ENCODE results near the gene SNAPIN. TPM values are rescaled to one million over a fixed set of nuclear protein-coding genes. Genes with fewer than 3 reads are reported as not detected.

SNAPIN gene
- total and polyA plus RNA-seq, 2 experiments from 2014 or later, result 56.1 to 113 TPM

GRCh38 chr1:153698923-153699714, 40.6 kb downstream of the SNAPIN start:
- Histone ChIP-seq H3K9me3 (ENCODE audit: low read depth) (no peaks in the 10 kb centered on the region), H3K4me3 (no peak overlapping the region), H3K4me1 (ENCODE audit: low read depth) (peaks cover 14% of the 10 kb centered on the region), H3K36me3 (no peaks in the 10 kb centered on the region), H3K27me3 (no peaks in the 10 kb centered on the region), H3K27ac (no peak overlapping the region)
- DNase-seq (ENCODE audit: low read depth in 1 of 2, low spot score in 1 of 2), result peak in 1 of 2 donors; percentile 45
- no peak for TF ChIP-seq CTCF (IDR thresholded peaks at IDR 0.05; ENCODE audit: low read depth, low read length)

- no peaks in the 10 kb centered on the region for H3K9me3 ChIP-seq (ENCODE audit: low read depth)
- peaks cover 14% of the 10 kb centered on the region for H3K4me1 ChIP-seq (ENCODE audit: low read depth)
- no peak overlapping the region for H3K27ac ChIP-seq
- H3K27me3 ChIP-seq, result no peaks in the 10 kb centered on the region
- no peak overlapping the region for H3K4me3 ChIP-seq
- DNase-seq (ENCODE audit: low read depth in 1 of 2, low spot score in 1 of 2), result no peak
- no peaks in the 10 kb centered on the region for H3K36me3 ChIP-seq
- TF ChIP-seq CTCF (IDR thresholded peaks at IDR 0.05; ENCODE audit: low read depth, low read length), result no peak
These were observed 41.3 kb downstream of the SNAPIN start for GRCh38 chr1:153699768-153700167.

DNA sequence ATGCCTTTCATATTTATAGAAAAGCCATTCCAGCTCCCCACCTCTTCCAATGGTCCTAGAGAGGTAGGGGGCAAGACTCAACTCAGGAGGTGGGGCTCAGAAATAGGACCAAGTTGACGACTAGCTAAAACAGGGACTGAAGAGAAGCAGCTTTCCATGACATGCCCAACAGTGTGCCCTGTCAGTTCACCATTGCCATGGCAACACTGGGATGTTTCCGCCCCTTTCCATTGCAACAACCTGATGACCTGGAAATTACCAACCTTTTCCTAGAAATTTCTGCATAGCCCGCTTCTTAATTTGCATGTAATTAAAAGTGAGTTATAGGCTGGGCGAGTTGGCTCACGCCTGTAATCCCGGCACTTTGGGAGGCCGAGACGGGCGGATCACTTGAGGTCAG, 47.0 kb downstream of the SNAPIN start:
- H3K9me3 ChIP-seq (ENCODE audit: low read depth), result no peaks in the 10 kb centered on the region
- no peak overlapping the region for H3K4me3 ChIP-seq
- TF ChIP-seq CTCF (IDR thresholded peaks at IDR 0.05; ENCODE audit: low read depth, low read length), result no peak
- no peaks in the 10 kb centered on the region for H3K27me3 ChIP-seq
- H3K4me1 ChIP-seq (ENCODE audit: low read depth), result no peaks in the 10 kb centered on the region
- no peaks in the 10 kb centered on the region for H3K36me3 ChIP-seq
- H3K27ac ChIP-seq, result no peak overlapping the region
- DNase-seq (ENCODE audit: low read depth in 1 of 2, low spot score in 1 of 2), result no peak

- Histone ChIP-seq H3K9me3 (ENCODE audit: low read depth) (no peaks in the 10 kb centered on the region), H3K36me3 (no peaks in the 10 kb centered on the region)
- DNase-seq (ENCODE audit: low read depth in 1 of 2, low spot score in 1 of 2), result no peak
These were observed 52.5 kb downstream of the SNAPIN start for GRCh38 chr1:153711026-153711425.

More at GRCh38 chr1:153711026-153711425, 52.5 kb downstream of the SNAPIN start:
- Histone ChIP-seq H3K4me1 (ENCODE audit: low read depth) (no peaks in the 10 kb centered on the region), H3K4me3 (no peak overlapping the region), H3K27me3 (no peaks in the 10 kb centered on the region), H3K27ac (no peak overlapping the region)
- TF ChIP-seq CTCF (IDR thresholded peaks at IDR 0.05; ENCODE audit: low read depth, low read length), result no peak

Other genes starting within 250 kb of the SNAPIN start
- not detected in 2 replicates for gene S100A7A, start 242.2 kb upstream of the SNAPIN start, total RNA-seq
- gene S100A7A, start 242.2 kb upstream of the SNAPIN start, polyA plus RNA-seq, result not detected in 2 replicates
- not detected in 2 replicates for gene S100A7, start 198.1 kb upstream of the SNAPIN start, total RNA-seq
- not detected in 2 replicates for gene S100A7, start 198.1 kb upstream of the SNAPIN start, polyA plus RNA-seq
- gene S100A6, start 122.7 kb upstream of the SNAPIN start, total RNA-seq, result 13.7 and 23.1 TPM in 2 replicates
- gene S100A6, start 122.7 kb upstream of the SNAPIN start, polyA plus RNA-seq, result 40.7 and 54.7 TPM in 2 replicates
- gene S100A5, start 117.8 kb upstream of the SNAPIN start, total RNA-seq, result not detected in 2 replicates
- 0.31 and 0.52 TPM in 2 replicates for gene S100A5, start 117.8 kb upstream of the SNAPIN start, polyA plus RNA-seq
- 74.1 and 89.4 TPM in 2 replicates for gene S100A4, start 112.9 kb upstream of the SNAPIN start, total RNA-seq
- gene S100A4, start 112.9 kb upstream of the SNAPIN start, polyA plus RNA-seq, result 129 and 133 TPM in 2 replicates
- 1.8 TPM in 1 of 2 replicates, not detected in the other for gene S100A3, start 109.4 kb upstream of the SNAPIN start, total RNA-seq
- 0.42 and 0.86 TPM in 2 replicates for gene S100A3, start 109.4 kb upstream of the SNAPIN start, polyA plus RNA-seq
- 0.35 TPM in 1 of 2 replicates, not detected in the other for gene S100A2, start 92.9 kb upstream of the SNAPIN start, total RNA-seq
- 2.3 and 3.7 TPM in 2 replicates for gene S100A2, start 92.9 kb upstream of the SNAPIN start, polyA plus RNA-seq
- gene S100A16, start 45.6 kb upstream of the SNAPIN start, total RNA-seq, result 59.7 and 76.6 TPM in 2 replicates
- gene S100A16, start 45.6 kb upstream of the SNAPIN start, polyA plus RNA-seq, result 110 and 120 TPM in 2 replicates
- 0.51 TPM in 1 of 2 replicates, not detected in the other for gene S100A14, start 42.4 kb upstream of the SNAPIN start, total RNA-seq
- 0.70 and 1.9 TPM in 2 replicates for gene S100A14, start 42.4 kb upstream of the SNAPIN start, polyA plus RNA-seq
- 98.4 and 101 TPM in 2 replicates for gene S100A13, start 31.2 kb upstream of the SNAPIN start, total RNA-seq
- 192 and 250 TPM in 2 replicates for gene S100A13, start 31.2 kb upstream of the SNAPIN start, polyA plus RNA-seq
- 2.2 and 7.6 TPM in 2 replicates for gene S100A1, start 30.3 kb upstream of the SNAPIN start, total RNA-seq
- 0.42 TPM in 1 of 2 replicates, not detected in the other for gene S100A1, start 30.3 kb upstream of the SNAPIN start, polyA plus RNA-seq
- gene CHTOP, start 24.6 kb upstream of the SNAPIN start, total RNA-seq, result 71.0 and 78.0 TPM in 2 replicates
- 94.3 and 104 TPM in 2 replicates for gene CHTOP, start 24.6 kb upstream of the SNAPIN start, polyA plus RNA-seq
- 174 and 200 TPM in 2 replicates for gene ILF2, start 12.3 kb downstream of the SNAPIN start, total RNA-seq
- gene ILF2, start 12.3 kb downstream of the SNAPIN start, polyA plus RNA-seq, result 276 and 294 TPM in 2 replicates
- 1.1 and 1.4 TPM in 2 replicates for gene NPR1, start 20.0 kb downstream of the SNAPIN start, total RNA-seq
- 1.7 and 3.9 TPM in 2 replicates for gene NPR1, start 20.0 kb downstream of the SNAPIN start, polyA plus RNA-seq
- 45.4 and 73.5 TPM in 2 replicates for gene INTS3, start 69.3 kb downstream of the SNAPIN start, total RNA-seq
- gene INTS3, start 69.3 kb downstream of the SNAPIN start, polyA plus RNA-seq, result 39.7 and 60.5 TPM in 2 replicates
- 20.7 and 27.7 TPM in 2 replicates for gene SLC27A3, start 116.7 kb downstream of the SNAPIN start, total RNA-seq
- 30.6 and 46.7 TPM in 2 replicates for gene SLC27A3, start 116.7 kb downstream of the SNAPIN start, polyA plus RNA-seq

Data from cardiac muscle cell (in vitro differentiated cells and primary cell).